Neural progenitor cell (in vitro differentiated cells): ENCODE results near the gene ZNF586. TPM values are rescaled to one million over a fixed set of nuclear protein-coding genes. Genes with fewer than 3 reads are reported as not detected.
A peak's percentile ranks its signal among the peaks of the same experiment; 100 is the strongest.
"Not testable (repeated sequence)": the region's sequence is repeated elsewhere in the genome, so short reads cannot be mapped to it uniquely, and the experiment has no call there.

Source experiments
- DNase-seq: peaks from one replicate; pipeline ENCODE4 v3.0.0-alpha.2; 2016; ENCODE audit warnings: low spot score
- H2AFZ ChIP-seq: fragments of 200-600 bp; sonication (generic); replicated peaks from 2 replicates; pipeline ENCODE4 v1.6.1; 2016; ENCODE audit warnings: antibody characterized with exemption
- H3F3A ChIP-seq: fragments of 200-600 bp; sonication (generic); 2 replicates; pipeline ENCODE4 v1.6.1; 2016; ENCODE audit warnings: antibody characterized with exemption, low read depth
- H3K27ac ChIP-seq: fragments of 200-600 bp; sonication (generic); 2 replicates; pipeline ENCODE4 v1.5.1; 2016; ENCODE audit warnings: mild to moderate bottlenecking
- H3K27me3 ChIP-seq: fragments of 200-600 bp; sonication (generic); 2 replicates; pipeline ENCODE4 v1.6.1; 2016; ENCODE audit warnings: mild to moderate bottlenecking, moderate library complexity
- H3K36me3 ChIP-seq: fragments of 200-600 bp; sonication (generic); 2 replicates; pipeline ENCODE4 v1.5.1; 2016
- H3K4me1 ChIP-seq: fragments of 200-600 bp; sonication (generic); 2 replicates; pipeline ENCODE4 v1.6.1; 2016; ENCODE audit warnings: mixed run types
- H3K4me2 ChIP-seq: fragments of 200-600 bp; sonication (generic); 2 replicates; pipeline ENCODE4 v1.6.1; 2016
- H3K4me3 ChIP-seq: fragments of 200-600 bp; sonication (generic); 2 replicates; pipeline ENCODE4 v1.5.1; 2016
- H3K79me2 ChIP-seq: fragments of 200-600 bp; sonication (generic); 2 replicates; pipeline ENCODE4 v1.6.1; 2016; ENCODE audit warnings: low read depth
- H3K9ac ChIP-seq: fragments of 200-600 bp; sonication (generic); 2 replicates; pipeline ENCODE4 v1.6.1; 2016
- H3K9me3 ChIP-seq: fragments of 200-600 bp; sonication (generic); 2 replicates; pipeline ENCODE4 v1.5.1; 2016; ENCODE audit warnings: low read depth
- H4K20me1 ChIP-seq: fragments of 200-600 bp; sonication (generic); 2 replicates; pipeline ENCODE4 v1.6.1; 2016; ENCODE audit warnings: low read depth
- H3K27ac Mint-ChIP-seq: 3 replicates; pipeline ENCODE4 v1.8.0; 2021; ENCODE audit warnings: mixed read lengths
- H3K27me3 Mint-ChIP-seq: 2 replicates; pipeline ENCODE4 v1.8.0; 2022; ENCODE audit warnings: low read depth, mild to moderate bottlenecking, inconsistent platforms, moderate library complexity, mixed read lengths; ENCODE audit not compliant: insufficient read depth
- H3K36me3 Mint-ChIP-seq: 3 replicates; pipeline ENCODE4 v1.8.0; 2021; ENCODE audit warnings: mixed read lengths
- H3K4me1 Mint-ChIP-seq: 3 replicates; pipeline ENCODE4 v1.8.0; 2021; ENCODE audit warnings: mixed read lengths
- H3K4me3 Mint-ChIP-seq: 3 replicates; pipeline ENCODE4 v1.8.0; 2021; ENCODE audit warnings: mild to moderate bottlenecking, moderate library complexity, mixed read lengths
- H3K9me3 Mint-ChIP-seq: 3 replicates; pipeline ENCODE4 v1.8.0; 2020; ENCODE audit warnings: mixed read lengths
- EZH2 ChIP-seq: fragments of 200-600 bp; sonication (generic); IDR thresholded peaks from 2 replicates; pipeline ENCODE4 v1.6.1; 2017; ENCODE audit warnings: antibody characterized with exemption, mild to moderate bottlenecking, moderate library complexity
- EZH2phosphoT487 ChIP-seq: fragments of 200-600 bp; sonication (generic); IDR thresholded peaks from 2 replicates; pipeline ENCODE4 v1.6.1; 2017; ENCODE audit warnings: antibody characterized with exemption
- total RNA-seq: library from RNA; depleted of rRNA; stranded (reverse); fragments of >200 nt; gene quantifications from 2 replicates; pipeline ENCODE4 v1.2.3, GENCODE V29; 2015; ENCODE audit warnings: low replicate concordance
- TF ChIP-seq, protein P1 (sequence below): fragments of 200-600 bp; sonication (generic); IDR thresholded peaks from 2 replicates; pipeline ENCODE4 v1.5.1; 2017; ENCODE audit warnings: antibody characterized with exemption, mild to moderate bottlenecking

Gene ZNF586
- total RNA-seq, 1 donor from 2014 or later, result 19.8 TPM

DNA sequence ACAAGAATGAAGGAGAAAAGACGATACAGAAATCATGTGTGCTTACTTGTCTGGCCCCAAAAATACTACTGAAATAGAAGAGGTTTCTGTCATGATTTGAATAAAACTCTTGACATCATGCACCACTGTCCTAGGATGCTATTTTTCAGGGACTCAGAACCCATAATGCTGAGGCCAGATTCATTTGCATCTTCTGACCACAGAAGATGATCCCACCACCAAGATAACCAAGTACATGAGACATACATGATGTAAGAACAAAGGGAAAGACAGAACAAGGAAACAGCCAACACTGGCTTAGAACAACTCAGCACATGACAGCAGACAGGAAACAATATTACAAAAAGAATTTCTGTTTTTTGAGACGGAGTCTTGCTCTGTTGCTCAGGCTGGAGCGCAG lies 42.8 kb downstream of the ZNF586 start:
- TF ChIP-seq, protein P1, sequence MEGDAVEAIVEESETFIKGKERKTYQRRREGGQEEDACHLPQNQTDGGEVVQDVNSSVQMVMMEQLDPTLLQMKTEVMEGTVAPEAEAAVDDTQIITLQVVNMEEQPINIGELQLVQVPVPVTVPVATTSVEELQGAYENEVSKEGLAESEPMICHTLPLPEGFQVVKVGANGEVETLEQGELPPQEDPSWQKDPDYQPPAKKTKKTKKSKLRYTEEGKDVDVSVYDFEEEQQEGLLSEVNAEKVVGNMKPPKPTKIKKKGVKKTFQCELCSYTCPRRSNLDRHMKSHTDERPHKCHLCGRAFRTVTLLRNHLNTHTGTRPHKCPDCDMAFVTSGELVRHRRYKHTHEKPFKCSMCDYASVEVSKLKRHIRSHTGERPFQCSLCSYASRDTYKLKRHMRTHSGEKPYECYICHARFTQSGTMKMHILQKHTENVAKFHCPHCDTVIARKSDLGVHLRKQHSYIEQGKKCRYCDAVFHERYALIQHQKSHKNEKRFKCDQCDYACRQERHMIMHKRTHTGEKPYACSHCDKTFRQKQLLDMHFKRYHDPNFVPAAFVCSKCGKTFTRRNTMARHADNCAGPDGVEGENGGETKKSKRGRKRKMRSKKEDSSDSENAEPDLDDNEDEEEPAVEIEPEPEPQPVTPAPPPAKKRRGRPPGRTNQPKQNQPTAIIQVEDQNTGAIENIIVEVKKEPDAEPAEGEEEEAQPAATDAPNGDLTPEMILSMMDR, result no peak
- TF ChIP-seq EZH2phosphoT487 (no peak), EZH2 (no peak)
- Histone ChIP-seq H3K79me2 (peaks cover 32% of the 10 kb centered on the region), H3K4me1 (no peaks in the 10 kb centered on the region), H3K27me3 (no peaks in the 10 kb centered on the region), H3K27ac (no peak overlapping the region), H4K20me1 (peaks cover 14% of the 10 kb centered on the region), H3K9me3 (no peaks in the 10 kb centered on the region), H3K9ac (no peak overlapping the region), H3K36me3 (no peaks in the 10 kb centered on the region), H2AFZ (no peak overlapping the region), H3K4me2 (no peak overlapping the region), H3K4me3 (no peak overlapping the region), H3F3A (no peaks in the 10 kb centered on the region)
- Mint-ChIP-seq H3K4me3 (peak overlapping the region; percentile 16), H3K27ac (no peak overlapping the region), H3K27me3 (no peaks in the 10 kb centered on the region), H3K4me1 (peaks cover 17% of the 10 kb centered on the region), H3K9me3 (no peaks in the 10 kb centered on the region), H3K36me3 (peaks cover 31% of the 10 kb centered on the region)
- no peak for DNase-seq

DNA sequence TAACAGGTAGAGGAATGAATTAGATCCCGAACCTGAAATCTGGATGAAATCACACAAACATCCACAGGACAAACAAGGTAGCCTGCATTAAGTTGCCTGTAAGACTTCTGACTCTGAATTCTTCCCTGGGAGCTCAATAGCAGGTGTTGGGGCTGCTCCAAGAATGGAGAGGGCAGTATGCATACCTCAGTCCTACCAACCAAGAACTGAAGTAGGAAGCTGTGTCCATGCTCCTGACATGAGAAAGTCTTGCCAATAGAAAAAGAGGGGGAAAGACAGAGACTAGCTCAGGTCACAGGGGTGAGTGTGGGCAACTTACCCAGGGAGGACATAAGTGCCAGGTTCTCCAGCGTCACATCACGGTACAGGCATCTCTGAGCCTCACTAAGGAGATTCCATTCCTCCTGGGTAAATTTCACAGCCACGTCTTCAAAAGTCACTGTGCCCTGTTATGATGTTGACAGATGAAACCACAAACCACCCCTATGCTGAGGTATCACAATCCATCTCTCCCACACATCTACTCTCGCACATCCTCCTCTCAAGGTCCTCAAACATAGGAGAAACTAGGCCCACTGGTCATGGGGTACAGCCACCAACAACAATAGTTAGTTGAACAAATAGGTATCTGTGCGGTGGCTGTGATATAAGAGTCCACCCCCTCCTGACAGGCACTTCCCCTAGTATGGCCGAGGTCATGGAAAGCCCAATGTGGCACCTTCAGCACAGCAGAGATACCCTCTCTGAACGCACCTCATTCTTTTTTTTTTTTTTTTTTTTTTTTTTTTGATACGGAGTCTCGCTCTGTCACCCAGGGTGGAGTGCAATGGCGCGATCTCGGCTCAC lies 43.7 kb downstream of the ZNF586 start:
- H3K4me1 Mint-ChIP-seq, result peaks cover 17% of the 10 kb centered on the region
- not testable (repeated sequence) for H3F3A ChIP-seq, H3K36me3 ChIP-seq, H3K27me3 ChIP-seq, H3K27ac ChIP-seq, H3K4me1 ChIP-seq, DNase-seq, H3K9ac ChIP-seq, H2AFZ ChIP-seq, H3K27me3 Mint-ChIP-seq, H3K9me3 Mint-ChIP-seq, H3K27ac Mint-ChIP-seq, H3K9me3 ChIP-seq
- peak overlapping the region; percentile 78 for H3K4me3 ChIP-seq
- peak overlapping the region; percentile 92 for H3K4me2 ChIP-seq
- peaks cover 14% of the 10 kb centered on the region for H4K20me1 ChIP-seq
- peak overlapping the region; percentile 80 for H3K4me3 Mint-ChIP-seq
- H3K79me2 ChIP-seq, result peaks cover 24% of the 10 kb centered on the region
- peaks cover 26% of the 10 kb centered on the region for H3K36me3 Mint-ChIP-seq

DNA sequence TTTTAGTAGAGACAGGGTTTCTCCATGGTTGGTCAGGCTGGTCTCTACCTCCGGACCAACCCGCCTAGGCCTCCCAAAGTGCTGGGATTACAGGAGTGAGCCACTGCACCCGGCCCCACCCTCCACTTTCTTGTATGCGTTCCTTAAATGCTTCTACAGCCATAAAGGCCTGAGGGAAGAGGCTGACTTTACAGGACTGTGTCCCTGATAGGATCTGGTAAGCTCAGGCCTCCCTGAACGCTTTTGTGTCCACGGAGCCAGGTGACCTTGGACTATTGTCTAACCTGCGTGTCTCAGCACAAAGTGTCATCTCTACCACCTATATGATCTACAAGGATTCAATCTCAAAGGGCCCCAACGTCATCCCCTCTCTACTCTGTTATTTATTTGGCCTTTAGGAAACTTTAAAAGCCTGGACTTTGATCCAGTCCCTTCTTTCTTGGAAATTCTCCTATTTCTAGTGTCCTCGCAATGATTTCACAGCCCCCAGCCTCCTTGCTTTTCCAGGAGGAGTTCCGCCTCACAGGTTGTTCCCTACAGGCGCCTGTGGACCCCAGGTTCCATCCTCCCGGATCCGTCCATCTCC lies 44.5 kb downstream of the ZNF586 start:
- DNase-seq, result no peak
- no peaks in the 10 kb centered on the region for H3K27me3 Mint-ChIP-seq
- Histone ChIP-seq H2AFZ (no peak overlapping the region), H3F3A (peaks cover 7% of the 10 kb centered on the region), H3K9me3 (no peaks in the 10 kb centered on the region), H3K79me2 (peaks cover 26% of the 10 kb centered on the region), H3K4me2 (peak overlapping the region; percentile 92), H3K9ac (peak overlapping the region; percentile 77), H3K36me3 (no peaks in the 10 kb centered on the region), H3K27ac (no peak overlapping the region), H3K4me3 (peak overlapping the region; percentile 78), H3K4me1 (no peaks in the 10 kb centered on the region), H4K20me1 (peaks cover 14% of the 10 kb centered on the region), H3K27me3 (no peaks in the 10 kb centered on the region)
- peaks cover 20% of the 10 kb centered on the region for H3K4me1 Mint-ChIP-seq
- peaks cover 24% of the 10 kb centered on the region for H3K36me3 Mint-ChIP-seq
- H3K27ac Mint-ChIP-seq, result peak overlapping the region; percentile 78
- TF ChIP-seq EZH2phosphoT487 (no peak), EZH2 (no peak)
- TF ChIP-seq, protein P1, result no peak
- peak overlapping the region; percentile 95 for H3K4me3 Mint-ChIP-seq
- no peaks in the 10 kb centered on the region for H3K9me3 Mint-ChIP-seq
